ENCODE data around the gene PGAP1.

Gene PGAP1

DNA sequence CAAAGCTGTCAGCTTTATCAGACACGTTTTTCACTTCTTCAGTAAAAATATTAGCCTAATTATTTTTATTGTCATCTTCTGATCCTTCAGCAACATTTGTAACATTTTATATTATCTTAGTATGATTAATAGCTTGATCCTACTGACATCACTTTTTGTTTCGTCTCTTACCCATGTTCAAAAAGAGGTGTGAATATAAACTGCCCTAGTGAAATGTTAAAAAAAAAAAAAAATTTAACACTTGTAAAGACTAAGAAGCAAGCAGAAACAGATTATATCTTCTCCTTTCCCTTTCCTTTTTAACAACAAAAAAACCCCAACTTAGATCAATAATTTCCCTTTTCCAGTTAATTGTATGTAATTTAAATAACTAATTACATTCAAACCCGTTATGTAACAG, 81.1 kb downstream of the PGAP1 start:
- Histone ChIP-seq H3K27me3 (ENCODE audit: control insufficient read depth in 1 of 2, insufficient read depth in 2 of 2, low read length in 2 of 2) (no peaks in the 10 kb centered on the region), H3K4me3 (ENCODE audit: low read length in 2 of 2) (no peak overlapping the region), H3K9me3 (ENCODE audit: control insufficient read depth in 2 of 2, low read length in 2 of 2) (no peaks in the 10 kb centered on the region), H3K27ac (ENCODE audit: low read length) (no peak overlapping the region), H3K9ac (ENCODE audit: low read length in 2 of 2) (no peak overlapping the region), H3K36me3 (ENCODE audit: control insufficient read depth in 2 of 2, insufficient read depth in 2 of 2, low read length in 2 of 2) (peaks cover 3% of the 10 kb centered on the region in 2 donors), H3K4me1 (ENCODE audit: control insufficient read depth, insufficient read depth, low read length) (no peaks in the 10 kb centered on the region)

GRCh38 chr2:196840171-196840570, 86.3 kb downstream of the PGAP1 start:
- no peaks in the 10 kb centered on the region for H3K27me3 ChIP-seq (ENCODE audit: control insufficient read depth in 1 of 2, insufficient read depth in 2 of 2, low read length in 2 of 2)
- H3K4me3 ChIP-seq (ENCODE audit: low read length in 2 of 2), result no peak overlapping the region
- no peak overlapping the region for H3K9ac ChIP-seq (ENCODE audit: low read length in 2 of 2)
- no peaks in the 10 kb centered on the region for H3K36me3 ChIP-seq (ENCODE audit: control insufficient read depth in 2 of 2, insufficient read depth in 2 of 2, low read length in 2 of 2)
- H3K9me3 ChIP-seq (ENCODE audit: control insufficient read depth in 2 of 2, low read length in 2 of 2), result no peaks in the 10 kb centered on the region
- H3K27ac ChIP-seq (ENCODE audit: low read length), result no peak overlapping the region
- no peaks in the 10 kb centered on the region for H3K4me1 ChIP-seq (ENCODE audit: control insufficient read depth, insufficient read depth, low read length)

GRCh38 chr2:196839574-196839973, 86.9 kb downstream of the PGAP1 start:
- Histone ChIP-seq H3K4me3 (ENCODE audit: low read length in 2 of 2) (no peak overlapping the region), H3K27ac (ENCODE audit: low read length) (no peak overlapping the region), H3K9ac (ENCODE audit: low read length in 2 of 2) (no peak overlapping the region), H3K4me1 (ENCODE audit: control insufficient read depth, insufficient read depth, low read length) (no peaks in the 10 kb centered on the region), H3K27me3 (ENCODE audit: control insufficient read depth in 1 of 2, insufficient read depth in 2 of 2, low read length in 2 of 2) (no peaks in the 10 kb centered on the region), H3K36me3 (ENCODE audit: control insufficient read depth in 2 of 2, insufficient read depth in 2 of 2, low read length in 2 of 2) (no peaks in the 10 kb centered on the region), H3K9me3 (ENCODE audit: control insufficient read depth in 2 of 2, low read length in 2 of 2) (no peaks in the 10 kb centered on the region)

- H3K9ac ChIP-seq (ENCODE audit: low read length in 2 of 2), result no peak overlapping the region
- no peaks in the 10 kb centered on the region for H3K27me3 ChIP-seq (ENCODE audit: control insufficient read depth in 1 of 2, insufficient read depth in 2 of 2, low read length in 2 of 2)
- H3K9me3 ChIP-seq (ENCODE audit: control insufficient read depth in 2 of 2, low read length in 2 of 2), result no peaks in the 10 kb centered on the region
- no peak overlapping the region for H3K4me3 ChIP-seq (ENCODE audit: low read length in 2 of 2)
- no peaks in the 10 kb centered on the region for H3K36me3 ChIP-seq (ENCODE audit: control insufficient read depth in 2 of 2, insufficient read depth in 2 of 2, low read length in 2 of 2)
- H3K4me1 ChIP-seq (ENCODE audit: control insufficient read depth, insufficient read depth, low read length), result no peaks in the 10 kb centered on the region
- no peak overlapping the region for H3K27ac ChIP-seq (ENCODE audit: low read length)
These were observed 90.1 kb downstream of the PGAP1 start for GRCh38 chr2:196836440-196836839.

DNA sequence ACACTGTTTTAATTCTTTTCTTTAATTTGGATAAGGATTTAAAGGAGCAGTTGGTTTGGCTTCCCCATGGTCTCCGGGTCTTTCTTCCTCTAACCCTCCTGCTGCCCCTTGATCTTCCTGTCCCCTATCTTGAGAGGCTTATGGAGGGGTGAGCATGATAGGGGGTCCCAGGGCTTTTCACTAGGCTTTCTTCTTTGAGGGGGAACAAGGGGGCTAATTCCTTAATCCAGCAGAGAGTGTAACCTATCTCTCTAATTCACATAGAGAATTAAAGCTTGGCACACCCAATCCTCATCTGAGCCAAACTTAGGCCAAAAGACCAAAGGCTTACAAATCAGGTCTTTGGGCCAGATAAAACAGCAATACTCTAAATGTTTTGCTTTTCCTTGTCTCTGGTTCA, 95.8 kb downstream of the PGAP1 start:
- Histone ChIP-seq H3K9ac (ENCODE audit: low read length in 2 of 2) (no peak overlapping the region), H3K27ac (ENCODE audit: low read length) (no peak overlapping the region), H3K27me3 (ENCODE audit: control insufficient read depth in 1 of 2, insufficient read depth in 2 of 2, low read length in 2 of 2) (no peaks in the 10 kb centered on the region), H3K4me3 (ENCODE audit: low read length in 2 of 2) (no peak overlapping the region), H3K4me1 (ENCODE audit: control insufficient read depth, insufficient read depth, low read length) (no peaks in the 10 kb centered on the region), H3K36me3 (ENCODE audit: control insufficient read depth in 2 of 2, insufficient read depth in 2 of 2, low read length in 2 of 2) (no peaks in the 10 kb centered on the region), H3K9me3 (ENCODE audit: control insufficient read depth in 2 of 2, low read length in 2 of 2) (no peaks in the 10 kb centered on the region)

DNA sequence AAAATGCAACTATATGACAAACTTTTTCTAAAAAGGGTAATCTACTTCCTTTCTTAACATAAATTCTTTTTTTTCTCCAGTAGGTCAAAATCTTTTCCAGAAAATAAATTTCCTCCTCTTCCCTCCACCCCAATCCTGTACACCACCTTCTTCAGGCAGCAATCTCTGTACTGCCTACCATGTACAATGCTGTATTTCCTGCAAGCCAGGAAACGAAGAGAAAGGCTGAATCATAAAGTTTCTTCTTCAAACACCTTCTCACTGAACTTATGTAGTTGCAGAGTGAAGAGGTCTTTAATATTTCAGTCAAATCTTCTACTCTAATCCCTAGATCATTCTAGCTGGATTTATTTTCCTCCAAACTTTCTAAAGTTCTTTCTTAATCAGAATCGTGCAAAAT, 99.2 kb downstream of the PGAP1 start:
- Histone ChIP-seq H3K4me3 (ENCODE audit: low read length in 2 of 2) (no peak overlapping the region), H3K9me3 (ENCODE audit: control insufficient read depth in 2 of 2, low read length in 2 of 2) (no peaks in the 10 kb centered on the region), H3K9ac (ENCODE audit: low read length in 2 of 2) (no peak overlapping the region), H3K27me3 (ENCODE audit: control insufficient read depth in 1 of 2, insufficient read depth in 2 of 2, low read length in 2 of 2) (no peaks in the 10 kb centered on the region), H3K4me1 (ENCODE audit: control insufficient read depth, insufficient read depth, low read length) (no peaks in the 10 kb centered on the region), H3K27ac (ENCODE audit: low read length) (no peak overlapping the region), H3K36me3 (ENCODE audit: control insufficient read depth in 2 of 2, insufficient read depth in 2 of 2, low read length in 2 of 2) (no peaks in the 10 kb centered on the region)

- H3K9me3 ChIP-seq (ENCODE audit: control insufficient read depth in 2 of 2, low read length in 2 of 2), result peaks cover 0 to 3% of the 10 kb centered on the region in 2 donors
- H3K27me3 ChIP-seq (ENCODE audit: control insufficient read depth in 1 of 2, insufficient read depth in 2 of 2, low read length in 2 of 2), result no peaks in the 10 kb centered on the region
- no peak overlapping the region for H3K27ac ChIP-seq (ENCODE audit: low read length)
- H3K36me3 ChIP-seq (ENCODE audit: control insufficient read depth in 2 of 2, insufficient read depth in 2 of 2, low read length in 2 of 2), result no peaks in the 10 kb centered on the region
- H3K9ac ChIP-seq (ENCODE audit: low read length in 2 of 2), result no peak overlapping the region
- H3K4me3 ChIP-seq (ENCODE audit: low read length in 2 of 2), result no peak overlapping the region
- no peaks in the 10 kb centered on the region for H3K4me1 ChIP-seq (ENCODE audit: control insufficient read depth, insufficient read depth, low read length)
These were observed 102.6 kb downstream of the PGAP1 start for GRCh38 chr2:196823750-196824522.

DNA sequence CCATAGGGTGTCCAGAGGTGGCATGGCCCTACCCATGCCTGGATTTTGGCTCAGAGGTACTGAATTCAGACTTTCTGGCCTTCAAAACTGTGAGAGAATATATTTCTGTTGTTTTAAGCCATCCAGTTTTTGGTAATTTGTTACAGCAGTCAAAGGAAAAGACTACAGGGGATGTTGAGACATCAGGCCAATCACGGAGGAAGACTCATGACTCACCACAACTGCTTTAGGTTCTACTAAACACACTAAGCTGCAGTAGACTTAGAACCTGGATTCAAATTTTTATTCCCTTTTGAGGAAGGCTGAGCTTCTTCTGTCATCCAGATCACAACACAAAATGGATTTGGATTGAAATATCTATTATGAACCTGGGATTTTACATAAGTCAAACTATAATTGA, 105.3 kb downstream of the PGAP1 start:
- H3K36me3 ChIP-seq (ENCODE audit: control insufficient read depth in 2 of 2, insufficient read depth in 2 of 2, low read length in 2 of 2), result no peaks in the 10 kb centered on the region
- H3K4me3 ChIP-seq (ENCODE audit: low read length in 2 of 2), result no peak overlapping the region
- no peak overlapping the region for H3K9ac ChIP-seq (ENCODE audit: low read length in 2 of 2)
- H3K27me3 ChIP-seq (ENCODE audit: control insufficient read depth in 1 of 2, insufficient read depth in 2 of 2, low read length in 2 of 2), result no peaks in the 10 kb centered on the region
- no peaks in the 10 kb centered on the region for H3K4me1 ChIP-seq (ENCODE audit: control insufficient read depth, insufficient read depth, low read length)
- no peak overlapping the region for H3K27ac ChIP-seq (ENCODE audit: low read length)
- peaks cover 0 to 3% of the 10 kb centered on the region in 2 donors for H3K9me3 ChIP-seq (ENCODE audit: control insufficient read depth in 2 of 2, low read length in 2 of 2)

- Histone ChIP-seq H3K27ac (ENCODE audit: low read length) (no peak within 1 kb of the TSS), H3K36me3 (ENCODE audit: control insufficient read depth in 2 of 2, insufficient read depth in 2 of 2, low read length in 2 of 2) (no peaks in the 10 kb centered on the region), H3K4me3 (ENCODE audit: low read length in 2 of 2) (no peak within 1 kb of the TSS), H3K9ac (ENCODE audit: low read length in 2 of 2) (no peak within 1 kb of the TSS), H3K27me3 (ENCODE audit: control insufficient read depth in 1 of 2, insufficient read depth in 2 of 2, low read length in 2 of 2) (no peaks in the 10 kb centered on the region), H3K9me3 (ENCODE audit: control insufficient read depth in 2 of 2, low read length in 2 of 2) (no peaks in the 10 kb centered on the region), H3K4me1 (ENCODE audit: control insufficient read depth, insufficient read depth, low read length) (no peaks in the 10 kb centered on the region)
These were observed 117.2 kb downstream of the PGAP1 start, which contains the start of gene C2orf66 for GRCh38 chr2:196809260-196809659. TSS of gene C2orf66 (minus strand) at chr2:196809355. CDS start at chr2:196809336, 19 bp downstream.

DNA sequence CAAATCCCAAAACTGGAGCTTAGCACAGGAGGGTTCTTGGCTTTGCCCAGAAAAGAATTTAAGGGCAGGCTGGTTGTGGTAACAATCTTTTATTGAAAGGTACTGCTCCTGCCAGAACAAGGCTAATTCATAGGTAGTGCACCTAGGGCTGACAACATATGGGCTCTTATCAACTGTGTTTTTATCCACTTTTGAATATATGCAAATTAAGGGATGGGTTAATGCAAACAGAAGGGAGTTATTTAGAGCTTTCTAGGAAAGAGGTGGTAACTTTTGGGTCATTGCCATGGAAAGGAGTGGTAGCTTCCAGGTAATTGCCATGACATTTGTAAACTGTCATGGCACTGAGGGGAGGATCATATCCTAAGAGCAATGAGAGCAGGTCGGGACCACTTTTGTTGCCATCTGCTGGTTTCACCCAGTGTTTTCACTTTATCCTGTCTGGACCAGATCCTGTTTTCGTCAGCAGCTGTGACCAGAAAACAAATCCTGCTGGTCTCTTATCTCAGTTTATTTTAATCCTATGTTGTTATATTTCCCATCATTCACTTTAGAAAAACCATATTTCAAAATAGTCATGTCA, 118.3 kb downstream of the PGAP1 start:
- no peak overlapping the region for H3K4me3 ChIP-seq (ENCODE audit: low read length in 2 of 2)
- H3K27ac ChIP-seq (ENCODE audit: low read length), result no peak overlapping the region
- no peak overlapping the region for H3K9ac ChIP-seq (ENCODE audit: low read length in 2 of 2)
- no peaks in the 10 kb centered on the region for H3K4me1 ChIP-seq (ENCODE audit: control insufficient read depth, insufficient read depth, low read length)
- H3K9me3 ChIP-seq (ENCODE audit: control insufficient read depth in 2 of 2, low read length in 2 of 2), result no peaks in the 10 kb centered on the region
- H3K27me3 ChIP-seq (ENCODE audit: control insufficient read depth in 1 of 2, insufficient read depth in 2 of 2, low read length in 2 of 2), result peaks cover 0 to 3% of the 10 kb centered on the region in 2 donors
- H3K36me3 ChIP-seq (ENCODE audit: control insufficient read depth in 2 of 2, insufficient read depth in 2 of 2, low read length in 2 of 2), result no peaks in the 10 kb centered on the region

- Histone ChIP-seq H3K4me1 (ENCODE audit: control insufficient read depth, insufficient read depth, low read length) (no peaks in the 10 kb centered on the region), H3K36me3 (ENCODE audit: control insufficient read depth in 2 of 2, insufficient read depth in 2 of 2, low read length in 2 of 2) (no peaks in the 10 kb centered on the region), H3K9me3 (ENCODE audit: control insufficient read depth in 2 of 2, low read length in 2 of 2) (no peaks in the 10 kb centered on the region), H3K27ac (ENCODE audit: low read length) (no peak overlapping the region), H3K9ac (ENCODE audit: low read length in 2 of 2) (no peak overlapping the region), H3K4me3 (ENCODE audit: low read length in 2 of 2) (no peak overlapping the region), H3K27me3 (ENCODE audit: control insufficient read depth in 1 of 2, insufficient read depth in 2 of 2, low read length in 2 of 2) (peaks cover 2 to 5% of the 10 kb centered on the region in 2 donors)
These were observed 122.1 kb downstream of the PGAP1 start for GRCh38 chr2:196804381-196804780.

All from stomach smooth muscle (tissue), 2 donors.